HEK293T (cell line): ENCODE data around the gene DOCK9.

ENCODE experiments used
- BHLHE40 ChIP-seq: fragments of 450-650 bp; IDR thresholded peaks from 2 replicates; pipeline ENCODE4 v1.6.1; 2016; ENCODE audit warnings: mild to moderate bottlenecking, moderate library complexity, borderline replicate concordance
- CTBP1 ChIP-seq: fragments of 450-650 bp; IDR thresholded peaks from 2 replicates; pipeline ENCODE4 v1.6.1; 2016; ENCODE audit warnings: borderline replicate concordance
- FOXM1 ChIP-seq: fragments of 450-650 bp; IDR thresholded peaks from 2 replicates; pipeline ENCODE4 v1.6.1; 2017; ENCODE audit warnings: mild to moderate bottlenecking, borderline replicate concordance
- NFRKB ChIP-seq: fragments of 450-650 bp; IDR thresholded peaks from 2 replicates; pipeline ENCODE4 v1.6.1; 2016; ENCODE audit warnings: mild to moderate bottlenecking, moderate library complexity
- SP1 ChIP-seq: fragments of 450-650 bp; IDR thresholded peaks from 2 replicates; pipeline ENCODE4 v1.6.1; 2017
- SUZ12 ChIP-seq: fragments of 450-650 bp; IDR thresholded peaks from 2 replicates; pipeline ENCODE4 v1.6.1; 2016; ENCODE audit warnings: mild to moderate bottlenecking
- TARDBP ChIP-seq: fragments of 450-650 bp; IDR thresholded peaks from 2 replicates; pipeline ENCODE4 v1.6.1; 2016
- ZNF384 ChIP-seq: fragments of 450-650 bp; IDR thresholded peaks from 2 replicates; pipeline ENCODE4 v1.6.1; 2016

DNA sequence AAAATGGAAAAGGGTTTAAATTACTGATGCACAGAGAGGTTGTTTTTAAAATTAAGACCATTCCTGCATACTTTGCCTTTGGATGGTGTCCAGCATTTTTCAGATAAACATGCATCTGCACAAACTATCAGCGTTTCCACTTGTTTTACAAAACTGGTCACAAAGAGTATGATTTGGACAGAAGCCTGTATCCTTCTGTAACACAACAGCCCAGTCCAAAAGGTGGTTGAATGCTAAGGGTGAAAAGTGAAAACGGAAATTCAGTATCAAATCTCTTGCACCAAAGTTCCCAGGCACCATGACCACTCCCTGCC, 21.7 kb upstream of the DOCK9 start:
- TF ChIP-seq FOXM1 (no peak), ZNF384 (no peak), CTBP1 (no peak), SUZ12 (no peak), BHLHE40 (no peak), SP1 (no peak), TARDBP (no peak), NFRKB (no peak)
